T-helper 22 cell (primary cell): ENCODE measurements around the gene AHSA1.

Source experiments
- DNase-seq: peaks from one replicate; pipeline ENCODE4 v3.0.0-alpha.2; 2020; ENCODE audit warnings: low read depth

The AHSA1 gene

GRCh38 chr14:77473921-77474320 lies 16.0 kb downstream of the AHSA1 start:
- no peak for DNase-seq

- DNase-seq, result no peak
These were observed 16.7 kb downstream of the AHSA1 start for GRCh38 chr14:77474479-77475177.

GRCh38 chr14:77475432-77476115 lies 17.7 kb downstream of the AHSA1 start:
- DNase-seq, result no peak

- no peak for DNase-seq
These were observed 20.1 kb downstream of the AHSA1 start for GRCh38 chr14:77478029-77478428.

- DNase-seq, result no peak
These were observed 20.9 kb downstream of the AHSA1 start for GRCh38 chr14:77478796-77479195.

DNA sequence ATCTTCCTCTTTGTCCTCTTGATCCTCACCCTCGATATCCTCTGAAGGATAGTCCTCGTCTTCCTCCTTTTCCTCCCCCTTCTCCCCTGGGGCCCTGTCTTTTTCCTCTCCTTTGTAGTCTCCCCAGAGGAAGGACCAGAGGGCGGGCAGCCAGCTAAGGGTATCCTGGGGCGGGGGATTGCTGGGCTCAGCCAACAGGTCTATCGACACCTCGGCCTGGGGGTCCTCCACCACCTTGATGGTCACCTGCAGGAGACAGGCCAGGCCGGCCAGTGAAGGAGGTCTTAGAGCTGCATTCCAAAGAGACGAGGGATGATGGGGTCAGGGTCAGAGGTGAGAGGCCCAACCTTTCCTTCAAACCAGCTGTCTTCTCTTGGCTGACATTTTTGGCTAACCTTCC lies 24.5 kb downstream of the AHSA1 start:
- no peak for DNase-seq

GRCh38 chr14:77485256-77485655 lies 27.4 kb downstream of the AHSA1 start:
- no peak for DNase-seq

GRCh38 chr14:77485901-77486678 lies 28.2 kb downstream of the AHSA1 start:
- DNase-seq, result no peak

- DNase-seq, result no peak
These were observed 30.7 kb downstream of the AHSA1 start for GRCh38 chr14:77488558-77488957.

GRCh38 chr14:77489041-77489440 lies 31.1 kb downstream of the AHSA1 start:
- no peak for DNase-seq

GRCh38 chr14:77490347-77490986 lies 32.6 kb downstream of the AHSA1 start:
- DNase-seq, result no peak

- DNase-seq, result no peak
These were observed 33.2 kb downstream of the AHSA1 start for GRCh38 chr14:77491056-77491455.

DNA sequence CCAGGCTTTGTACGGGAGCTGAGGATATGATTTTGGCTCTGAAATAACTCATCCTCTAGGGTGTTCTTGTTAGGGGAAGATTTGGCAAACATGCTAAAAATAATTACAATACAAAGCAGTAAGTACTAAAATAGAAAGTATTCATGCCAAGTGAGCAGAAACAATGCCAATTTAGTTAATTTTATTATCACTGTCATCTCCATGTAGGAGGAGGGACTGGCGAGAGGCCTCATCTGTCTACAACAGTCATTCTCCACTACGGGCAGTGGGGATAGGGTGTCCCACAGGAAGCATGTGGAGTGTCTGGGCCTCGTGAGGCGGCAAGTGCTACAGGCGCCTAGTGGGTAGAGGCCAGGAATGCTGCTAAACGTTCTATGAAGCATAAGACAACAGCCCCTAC lies 37.4 kb downstream of the AHSA1 start:
- DNase-seq, result no peak

DNA sequence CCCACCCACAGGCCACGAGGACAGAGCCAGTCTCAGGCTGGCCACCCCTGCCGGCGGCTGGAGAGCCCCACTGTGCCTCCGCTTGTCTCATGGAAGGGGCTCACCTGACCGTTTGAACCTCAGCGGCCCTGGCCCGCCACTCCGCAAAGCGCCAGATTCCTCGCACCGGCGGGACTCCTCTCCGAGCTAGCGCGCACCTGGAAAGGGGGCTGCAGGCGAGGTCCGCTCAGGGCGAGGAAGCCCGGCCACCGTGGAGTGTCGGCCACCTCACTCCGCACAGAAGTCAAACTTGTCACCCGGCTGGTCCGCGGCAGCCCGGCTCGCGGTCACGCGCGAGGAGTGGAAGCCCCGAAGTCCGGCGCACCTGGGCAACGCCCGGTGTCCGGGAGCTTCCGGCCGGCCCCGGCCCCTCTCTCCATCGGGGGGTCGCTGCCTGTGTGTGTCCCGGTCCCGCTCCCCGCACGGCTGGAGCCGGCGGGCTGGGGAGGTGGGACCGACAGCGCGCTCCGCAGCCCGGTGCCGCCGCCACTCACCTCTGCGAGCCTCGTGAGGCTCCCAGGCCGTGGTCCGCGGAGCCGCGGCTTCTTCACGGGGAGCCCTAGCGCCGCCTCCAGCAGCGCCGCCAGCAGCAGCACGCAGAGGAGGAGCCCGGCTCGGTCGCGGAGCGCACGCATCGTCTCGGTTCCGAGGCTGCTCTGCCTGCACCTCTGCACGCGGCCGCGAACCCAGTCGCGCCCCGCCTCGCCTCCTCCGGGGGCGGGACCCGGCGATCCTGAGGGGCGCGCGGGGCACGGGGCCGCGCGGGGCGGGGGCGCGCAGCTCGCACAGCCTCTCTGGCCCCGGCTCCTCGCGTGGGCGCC lies 40.5 kb downstream of the AHSA1 start, which contains the start of gene ISM2:
ISM2 (minus strand) TSS at position 697 of the 860 bp plus-strand sequence; CDS start at position 674, 23 bp downstream.
- no peak for DNase-seq

DNA sequence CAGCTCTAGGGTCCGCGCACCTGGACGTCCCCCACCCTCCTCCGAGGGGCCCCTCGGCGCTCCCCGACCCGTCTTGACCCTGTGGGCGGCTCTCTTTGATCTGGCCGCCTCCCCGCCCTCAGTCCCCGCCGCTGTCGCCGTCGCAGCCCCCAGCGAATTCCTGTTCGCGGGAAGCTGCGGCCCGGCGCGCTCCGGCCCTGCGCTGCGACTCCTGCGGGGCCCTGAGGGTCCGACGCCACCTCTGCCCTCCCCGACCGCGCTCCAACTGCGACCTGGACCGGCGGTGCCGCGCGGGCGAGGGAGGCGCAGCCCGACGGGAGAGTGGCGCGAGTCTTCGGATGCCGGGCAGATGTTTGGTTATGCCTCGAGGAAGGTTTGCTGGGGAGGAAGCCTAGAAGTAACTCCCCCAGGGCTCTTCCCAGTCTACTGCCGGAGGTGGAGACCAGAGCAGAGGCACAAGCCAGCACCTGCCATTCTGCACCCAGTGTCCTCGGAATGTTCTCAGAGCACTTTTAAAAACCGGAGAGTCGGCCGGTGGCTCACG lies 41.2 kb downstream of the AHSA1 start:
- no peak for DNase-seq

DNA sequence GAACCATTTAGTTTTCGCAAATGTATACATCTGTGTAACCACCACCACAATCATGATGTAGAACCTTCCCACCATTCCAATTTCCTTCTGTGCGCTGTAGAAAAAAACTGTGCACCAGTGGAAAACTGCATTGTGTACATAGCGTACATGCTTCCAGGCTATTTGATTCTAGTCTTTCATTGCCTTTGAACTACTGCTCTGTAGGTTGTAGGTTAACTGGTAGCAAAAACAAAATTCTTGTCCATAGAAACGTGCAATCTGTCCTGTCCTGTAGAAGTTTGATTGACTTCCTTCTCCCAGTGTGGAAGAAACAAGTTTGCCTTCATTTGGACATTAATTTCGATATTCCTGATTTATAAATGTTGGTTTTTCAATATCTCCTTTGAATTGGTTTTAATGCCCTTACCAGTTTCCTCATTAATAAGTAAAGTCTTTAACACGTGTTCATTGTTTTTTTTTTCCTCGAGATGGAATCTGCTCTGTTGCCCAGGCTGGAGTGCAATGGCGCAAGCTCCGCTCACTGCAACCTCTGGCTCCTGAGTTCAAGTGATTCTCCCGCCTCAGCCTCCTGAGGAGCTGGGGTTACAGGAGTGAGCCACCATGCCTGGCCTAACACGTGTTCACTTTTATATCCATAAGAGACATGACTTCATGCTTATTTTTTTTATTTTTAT lies 44.4 kb downstream of the AHSA1 start:
- no peak for DNase-seq

DNA sequence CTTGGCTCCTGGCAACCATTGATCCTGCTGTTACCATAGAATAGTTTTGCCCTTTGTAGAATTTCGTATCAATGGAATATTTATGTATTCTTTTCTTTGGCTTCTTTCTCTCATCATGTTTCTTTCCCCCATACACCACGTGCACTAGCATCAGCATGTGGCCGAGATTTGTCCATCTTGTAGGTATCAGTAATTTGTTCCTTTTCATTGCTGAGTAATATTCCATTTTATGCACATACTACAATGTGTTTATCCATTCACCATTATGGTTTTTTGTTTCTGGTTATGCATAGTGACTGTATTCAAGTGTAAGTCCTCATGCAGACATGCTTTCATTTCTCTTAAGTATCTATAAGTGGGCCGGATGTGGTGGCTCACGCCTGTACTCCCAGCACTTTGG lies 45.2 kb downstream of the AHSA1 start:
- DNase-seq, result no peak

GRCh38 chr14:77505031-77505430 lies 47.1 kb downstream of the AHSA1 start:
- no peak for DNase-seq

- DNase-seq, result no peak
These were observed 49.9 kb downstream of the AHSA1 start for GRCh38 chr14:77507762-77508161.

- no peak for DNase-seq
These were observed 50.4 kb downstream of the AHSA1 start for GRCh38 chr14:77508249-77508648.

DNA sequence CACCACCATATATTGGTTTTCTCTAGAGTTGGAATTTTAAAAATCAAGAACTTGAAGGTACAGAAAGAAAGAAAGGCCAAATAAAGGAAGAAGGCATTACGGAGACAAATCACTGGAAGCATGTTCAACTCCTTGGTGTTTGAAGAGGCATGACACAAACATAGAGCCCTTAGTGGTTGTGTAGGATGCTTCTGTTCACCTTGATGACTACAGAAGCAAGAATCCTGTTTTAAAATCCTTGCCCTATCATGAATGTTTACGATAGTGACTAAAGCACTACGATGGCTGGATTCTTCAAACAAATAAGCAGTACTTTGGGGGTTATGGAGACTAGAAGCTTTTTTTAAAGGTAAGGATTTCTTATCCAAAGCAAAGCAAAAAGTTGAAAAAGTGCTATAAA lies 51.0 kb downstream of the AHSA1 start:
- no peak for DNase-seq
